Panc1 (cell line): ENCODE data around the gene BHLHA15. TPM values are rescaled to one million over a fixed set of nuclear protein-coding genes. Genes with fewer than 3 reads are reported as not detected.

Experiments used
- ATAC-seq: fragments of 200-7000 bp; cut with Tn5 transposase; 2 replicates; pipeline ENCODE4 v1.9.1; 2020; ENCODE audit warnings: mild to moderate bottlenecking, moderate library complexity
- BruUV-seq: library from RNA; stranded (reverse); fragments of 400-500 nt; replicated peaks from 2 replicates; lab custom pipeline; 2021; lab: Mats Ljungman, UMichigan
- CTCF ChIA-PET: fragments of 300-600 bp; sonication (Branson Sonifier 250); formaldehyde crosslinking; loops from one replicate; lab custom pipeline; 2022; ENCODE audit warnings: antibody characterized with exemption; lab: Charles Lee
- POLR2A ChIA-PET: fragments of 300-600 bp; sonication (Branson Sonifier 250); formaldehyde crosslinking; loops from one replicate; lab custom pipeline; 2022; ENCODE audit warnings: antibody characterized with exemption; lab: Charles Lee
- DNase-seq: peaks from one replicate; pipeline ENCODE4 v3.0.0-alpha.2; 2010; ENCODE audit warnings: low read depth, low spot score
- H3K27ac ChIP-seq: 2 replicates; pipeline ENCODE4 v1.5.1; 2011; ENCODE audit warnings: mild to moderate bottlenecking, low read length, inconsistent platforms
- H3K27me3 ChIP-seq: fragments of 200-500 bp; sonication (Bioruptor generic); 2 replicates; pipeline ENCODE4 v1.6.0; 2014; ENCODE audit warnings: low read length, inconsistent platforms; ENCODE audit not compliant: control insufficient read depth, insufficient read depth
- H3K36me3 ChIP-seq: fragments of 200-500 bp; sonication (Bioruptor generic); 2 replicates; pipeline ENCODE4 v1.5.1; 2014; ENCODE audit warnings: inconsistent platforms, mild to moderate bottlenecking, low read length, moderate library complexity; ENCODE audit not compliant: control insufficient read depth, insufficient read depth
- H3K4me1 ChIP-seq: 2 replicates; pipeline ENCODE4 v1.5.1; 2011; ENCODE audit warnings: inconsistent platforms, mild to moderate bottlenecking, low read length, moderate library complexity; ENCODE audit not compliant: control insufficient read depth, insufficient read depth
- H3K4me3 ChIP-seq, 2 experiments: 2 replicates each; pipeline ENCODE4 v1.5.1; 2011 to 2012; ENCODE audit warnings: low read depth in 2 of 2, low read length in 2 of 2, mild to moderate bottlenecking in 2 of 2, inconsistent platforms in 1 of 2, moderate library complexity in 1 of 2
- H3K9me3 ChIP-seq: fragments of 200-500 bp; sonication (Bioruptor generic); 2 replicates; pipeline ENCODE4 v1.5.1; 2014; ENCODE audit warnings: low read depth, mild to moderate bottlenecking, inconsistent platforms, low read length, moderate library complexity; ENCODE audit not compliant: control insufficient read depth, insufficient read depth
- POLR2AphosphoS5 ChIP-seq: IDR thresholded peaks from 2 replicates; pipeline ENCODE4 v1.6.1; 2012; ENCODE audit warnings: mild to moderate bottlenecking, low read depth, low read length, moderate library complexity
- SIN3A ChIP-seq: IDR thresholded peaks from 2 replicates; pipeline ENCODE4 v1.6.1; 2012; ENCODE audit warnings: low read depth, mild to moderate bottlenecking, low read length, moderate library complexity, borderline replicate concordance; ENCODE audit not compliant: insufficient read depth
- TCF7L2 ChIP-seq: IDR thresholded peaks from 2 replicates; pipeline ENCODE4 v1.6.1; 2011; ENCODE audit warnings: mild to moderate bottlenecking, low read depth, low read length, inconsistent platforms
- in situ Hi-C: cut with HindIII; loops from 2 replicates; pipeline ENCODE4 v1.10.0; 2016; ENCODE audit warnings: low sequenced_read_pairs, low pct_unique_long_range_greater_than_20kb
- intact Hi-C: fragments of 100-400 bp; cut with micrococcal nuclease; formaldehyde crosslinking; loops from one replicate; pipeline ENCODE4 v1.10.0; 2022; ENCODE audit not compliant: unreplicated experiment
- total RNA-seq: library from RNA; stranded (reverse); gene quantifications from one replicate; pipeline ENCODE4 v1.2.1, GENCODE V29; 2021; ENCODE audit not compliant: unreplicated experiment
- TF ChIP-seq, protein P1 (sequence below): fragments of 450-650 bp; IDR thresholded peaks from 2 replicates; pipeline ENCODE4 v1.5.1; 2017; ENCODE audit warnings: mild to moderate bottlenecking
- TF ChIP-seq, protein P2 (sequence below), 2 experiments: IDR thresholded peaks; 2 replicates each; pipeline ENCODE4 v1.6.1; 2011 to 2012; ENCODE audit warnings: low read depth in 2 of 2, control low read depth in 1 of 2, low read length in 1 of 2, mild to moderate bottlenecking in 1 of 2, moderate library complexity in 1 of 2; ENCODE audit not compliant: insufficient read depth in 1 of 2

Gene BHLHA15
- total RNA-seq, 1 experiment from 2014 or later: 0.26 TPM

DNA sequence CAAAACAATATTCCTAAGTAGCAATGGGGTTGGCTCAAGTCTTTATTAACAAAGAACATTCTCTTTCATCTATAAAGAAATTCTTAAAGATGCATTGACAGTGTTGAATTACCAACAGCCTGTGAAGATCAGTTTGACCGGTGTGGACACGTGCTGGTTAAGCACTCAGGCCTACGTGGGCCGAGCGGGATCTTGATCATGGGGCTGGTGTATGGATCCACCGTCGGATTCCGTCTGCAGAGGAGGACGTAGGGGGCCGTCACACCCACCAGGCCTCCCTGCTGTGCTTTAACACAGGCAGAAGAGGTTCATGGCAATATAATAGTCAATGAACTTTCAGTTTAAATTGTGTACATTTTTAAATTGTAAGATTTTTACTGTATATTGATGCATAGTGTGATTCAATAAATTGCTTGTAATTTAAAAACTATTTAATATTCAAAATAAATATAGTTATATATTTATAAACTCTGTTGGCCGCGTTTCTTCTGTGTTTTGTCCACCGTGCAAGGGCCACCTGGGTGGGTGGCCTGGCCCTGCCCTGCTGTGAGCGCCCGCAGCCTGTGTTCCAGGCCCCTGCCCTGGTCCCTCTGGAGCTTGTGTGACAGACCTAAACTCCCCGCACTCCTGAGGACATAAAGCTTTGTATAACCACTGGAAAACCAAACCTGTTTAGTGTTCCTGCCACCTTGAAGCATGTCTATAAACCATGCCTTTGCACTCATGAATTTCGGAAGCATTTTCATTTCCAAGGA lies 1.9 kb upstream of the BHLHA15 start:
- no peak for ATAC-seq
- ChIA-PET POLR2A (no interaction called here), CTCF (no interaction called here)
- no peaks in the 10 kb centered on the region for H3K4me1 ChIP-seq
- no peak overlapping the region for H3K4me3 ChIP-seq
- DNase-seq: no peak
- no peaks in the 10 kb centered on the region for H3K9me3 ChIP-seq
- H3K27ac ChIP-seq: no peak overlapping the region
- intact Hi-C loops (no loop called here), in situ Hi-C loops (no loop called here)
- TF ChIP-seq TCF7L2 (no peak), SIN3A (no peak), POLR2AphosphoS5 (no peak)
- TF ChIP-seq, protein P1, sequence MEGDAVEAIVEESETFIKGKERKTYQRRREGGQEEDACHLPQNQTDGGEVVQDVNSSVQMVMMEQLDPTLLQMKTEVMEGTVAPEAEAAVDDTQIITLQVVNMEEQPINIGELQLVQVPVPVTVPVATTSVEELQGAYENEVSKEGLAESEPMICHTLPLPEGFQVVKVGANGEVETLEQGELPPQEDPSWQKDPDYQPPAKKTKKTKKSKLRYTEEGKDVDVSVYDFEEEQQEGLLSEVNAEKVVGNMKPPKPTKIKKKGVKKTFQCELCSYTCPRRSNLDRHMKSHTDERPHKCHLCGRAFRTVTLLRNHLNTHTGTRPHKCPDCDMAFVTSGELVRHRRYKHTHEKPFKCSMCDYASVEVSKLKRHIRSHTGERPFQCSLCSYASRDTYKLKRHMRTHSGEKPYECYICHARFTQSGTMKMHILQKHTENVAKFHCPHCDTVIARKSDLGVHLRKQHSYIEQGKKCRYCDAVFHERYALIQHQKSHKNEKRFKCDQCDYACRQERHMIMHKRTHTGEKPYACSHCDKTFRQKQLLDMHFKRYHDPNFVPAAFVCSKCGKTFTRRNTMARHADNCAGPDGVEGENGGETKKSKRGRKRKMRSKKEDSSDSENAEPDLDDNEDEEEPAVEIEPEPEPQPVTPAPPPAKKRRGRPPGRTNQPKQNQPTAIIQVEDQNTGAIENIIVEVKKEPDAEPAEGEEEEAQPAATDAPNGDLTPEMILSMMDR: no peak
- TF ChIP-seq, protein P2, sequence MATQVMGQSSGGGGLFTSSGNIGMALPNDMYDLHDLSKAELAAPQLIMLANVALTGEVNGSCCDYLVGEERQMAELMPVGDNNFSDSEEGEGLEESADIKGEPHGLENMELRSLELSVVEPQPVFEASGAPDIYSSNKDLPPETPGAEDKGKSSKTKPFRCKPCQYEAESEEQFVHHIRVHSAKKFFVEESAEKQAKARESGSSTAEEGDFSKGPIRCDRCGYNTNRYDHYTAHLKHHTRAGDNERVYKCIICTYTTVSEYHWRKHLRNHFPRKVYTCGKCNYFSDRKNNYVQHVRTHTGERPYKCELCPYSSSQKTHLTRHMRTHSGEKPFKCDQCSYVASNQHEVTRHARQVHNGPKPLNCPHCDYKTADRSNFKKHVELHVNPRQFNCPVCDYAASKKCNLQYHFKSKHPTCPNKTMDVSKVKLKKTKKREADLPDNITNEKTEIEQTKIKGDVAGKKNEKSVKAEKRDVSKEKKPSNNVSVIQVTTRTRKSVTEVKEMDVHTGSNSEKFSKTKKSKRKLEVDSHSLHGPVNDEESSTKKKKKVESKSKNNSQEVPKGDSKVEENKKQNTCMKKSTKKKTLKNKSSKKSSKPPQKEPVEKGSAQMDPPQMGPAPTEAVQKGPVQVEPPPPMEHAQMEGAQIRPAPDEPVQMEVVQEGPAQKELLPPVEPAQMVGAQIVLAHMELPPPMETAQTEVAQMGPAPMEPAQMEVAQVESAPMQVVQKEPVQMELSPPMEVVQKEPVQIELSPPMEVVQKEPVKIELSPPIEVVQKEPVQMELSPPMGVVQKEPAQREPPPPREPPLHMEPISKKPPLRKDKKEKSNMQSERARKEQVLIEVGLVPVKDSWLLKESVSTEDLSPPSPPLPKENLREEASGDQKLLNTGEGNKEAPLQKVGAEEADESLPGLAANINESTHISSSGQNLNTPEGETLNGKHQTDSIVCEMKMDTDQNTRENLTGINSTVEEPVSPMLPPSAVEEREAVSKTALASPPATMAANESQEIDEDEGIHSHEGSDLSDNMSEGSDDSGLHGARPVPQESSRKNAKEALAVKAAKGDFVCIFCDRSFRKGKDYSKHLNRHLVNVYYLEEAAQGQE (IDR thresholded peaks at IDR 0.05; ENCODE audit: insufficient read depth in 1 of 2, low read depth in 2 of 2, low read length in 1 of 2): no peak
- H3K36me3 ChIP-seq: no peaks in the 10 kb centered on the region
- no peaks in the 10 kb centered on the region for H3K27me3 ChIP-seq
- no TSS peak for BruUV-seq

GRCh38 chr7:98210513-98211220 lies 572 bp upstream of the BHLHA15 start:
- Histone ChIP-seq H3K9me3 (no peaks in the 10 kb centered on the region), H3K36me3 (no peaks in the 10 kb centered on the region), H3K4me1 (no peaks in the 10 kb centered on the region), H3K27me3 (no peaks in the 10 kb centered on the region), H3K27ac (no peak overlapping the region), H3K4me3 (peak overlapping the region; percentile 32 to 36)
- ChIA-PET POLR2A (no interaction called here), CTCF (no interaction called here)
- in situ Hi-C loops: no loop called here
- intact Hi-C loops: no loop called here
- TF ChIP-seq TCF7L2 (no peak), SIN3A (no peak), POLR2AphosphoS5 (no peak)
- TF ChIP-seq, protein P2 (IDR thresholded peaks at IDR 0.05; ENCODE audit: insufficient read depth in 1 of 2, low read depth in 2 of 2, low read length in 1 of 2): no peak
- TF ChIP-seq, protein P1: no peak
- BruUV-seq: no TSS peak
- peak; percentile 75 for ATAC-seq
- DNase-seq: no peak
